CD14-positive monocyte (primary cell): ENCODE measurements around the gene SNX1. TPM values are rescaled to one million over a fixed set of nuclear protein-coding genes. Genes with fewer than 3 reads are reported as not detected.

Experiments used
- DNase-seq, 3 donors: peaks; one replicate each; pipeline ENCODE4 v3.0.0-alpha.2; 2011 to 2022
- H2AFZ ChIP-seq: 2 replicates; pipeline ENCODE4 v1.6.0; 2012; ENCODE audit warnings: mild to moderate bottlenecking, low read depth, low read length, inconsistent platforms; ENCODE audit not compliant: insufficient read depth, poor library complexity, severe bottlenecking
- H3K27ac ChIP-seq, 2 donors: 1 replicate in 1 of 2; 2 replicates in 1 of 2; pipeline ENCODE4 v1.5.1; 2012 to 2013; ENCODE audit warnings: low read length in 2 of 2, control low read depth in 1 of 2, inconsistent platforms in 1 of 2, low read depth in 1 of 2, mild to moderate bottlenecking in 1 of 2
- H3K27me3 ChIP-seq, 2 donors: one replicate each; pipeline versions ENCODE4 v1.6.0 to v1.6.1; 2011 to 2013; ENCODE audit warnings: low read length in 2 of 2; ENCODE audit not compliant: control insufficient read depth in 2 of 2, insufficient read depth in 2 of 2
- H3K36me3 ChIP-seq, 2 donors: replicated peaks in 1 of 2; 1 replicate in 1 of 2; 2 replicates in 1 of 2; pipeline versions ENCODE4 v1.5.1 to v1.6.1; 2012 to 2013; ENCODE audit warnings: low read length in 2 of 2, control low read depth in 1 of 2, inconsistent platforms in 1 of 2, mild to moderate bottlenecking in 1 of 2; ENCODE audit not compliant: insufficient read depth in 2 of 2, control insufficient read depth in 1 of 2
- H3K4me1 ChIP-seq, 2 donors: 1 replicate in 1 of 2; 2 replicates in 1 of 2; pipeline versions ENCODE4 v1.5.1 to v1.6.1; 2012 to 2013; ENCODE audit warnings: low read length in 2 of 2, control low read depth in 1 of 2, inconsistent platforms in 1 of 2, mild to moderate bottlenecking in 1 of 2, moderate library complexity in 1 of 2; ENCODE audit not compliant: insufficient read depth in 2 of 2, control insufficient read depth in 1 of 2
- H3K4me2 ChIP-seq: replicated peaks from 2 replicates; pipeline ENCODE3; 2012; ENCODE audit warnings: low read length, moderate library complexity, mild to moderate bottlenecking; ENCODE audit not compliant: poor library complexity, severe bottlenecking; ENCODE audit errors: extremely low read depth
- H3K4me3 ChIP-seq, 3 experiments: fragments of 200-600 bp in 1 of 3; sonication (generic) in 1 of 3; replicated peaks in 1 of 3; 1 replicate in 2 of 3; 2 replicates in 1 of 3; pipeline ENCODE4 v1.5.1; 2011 to 2013; ENCODE audit warnings: low read length in 3 of 3, mild to moderate bottlenecking in 3 of 3, control low read depth in 2 of 3, low read depth in 2 of 3, inconsistent platforms in 1 of 3, moderate library complexity in 1 of 3
- H3K79me2 ChIP-seq: 2 replicates; pipeline ENCODE4 v1.6.0; 2012; ENCODE audit warnings: mild to moderate bottlenecking, control low read depth, inconsistent platforms, low read length, moderate library complexity; ENCODE audit not compliant: insufficient read depth
- H3K9ac ChIP-seq: 2 replicates; pipeline ENCODE4 v1.6.0; 2017; ENCODE audit warnings: low read length, mild to moderate bottlenecking; ENCODE audit not compliant: insufficient read depth, poor library complexity, severe bottlenecking
- H3K9me3 ChIP-seq, 2 donors: replicated peaks in 1 of 2; 1 replicate in 1 of 2; 2 replicates in 1 of 2; pipeline versions ENCODE4 v1.5.1 to v1.6.1; 2012 to 2013; ENCODE audit warnings: low read length in 2 of 2, control low read depth in 1 of 2; ENCODE audit not compliant: control insufficient read depth in 1 of 2, insufficient read depth in 1 of 2
- H4K20me1 ChIP-seq: 2 replicates; pipeline ENCODE4 v1.6.0; 2012; ENCODE audit warnings: mild to moderate bottlenecking, low read length, control low read depth, moderate library complexity; ENCODE audit not compliant: insufficient read depth
- H3K27ac Mint-ChIP-seq, 7 donors: one replicate each; pipeline ENCODE4 v1.8.0; 2020; ENCODE audit warnings: mild to moderate bottlenecking in 7 of 7, mixed read lengths in 7 of 7, moderate library complexity in 6 of 7, inconsistent platforms in 2 of 7
- H3K27me3 Mint-ChIP-seq, 3 donors: one replicate each; pipeline ENCODE4 v1.8.0; 2021 to 2022; ENCODE audit warnings: low read depth in 3 of 3, mild to moderate bottlenecking in 3 of 3, mixed read lengths in 3 of 3, moderate library complexity in 3 of 3, inconsistent platforms in 1 of 3
- H3K36me3 Mint-ChIP-seq, 2 donors: one replicate each; pipeline ENCODE4 v1.8.0; 2020; ENCODE audit warnings: mixed read lengths in 2 of 2, inconsistent platforms in 1 of 2, mild to moderate bottlenecking in 1 of 2
- H3K4me1 Mint-ChIP-seq: one replicate; pipeline ENCODE4 v1.8.0; 2020; ENCODE audit warnings: mild to moderate bottlenecking, mixed read lengths
- H3K4me3 Mint-ChIP-seq, 2 donors: one replicate each; pipeline ENCODE4 v1.8.0; 2020; ENCODE audit warnings: mild to moderate bottlenecking in 2 of 2, mixed read lengths in 2 of 2, moderate library complexity in 1 of 2
- H3K9me3 Mint-ChIP-seq, 7 donors: one replicate each; pipeline ENCODE4 v1.8.0; 2020 to 2022; ENCODE audit warnings: mixed read lengths in 7 of 7, mild to moderate bottlenecking in 6 of 7, moderate library complexity in 6 of 7, inconsistent platforms in 2 of 7
- WGBS: methylation state at CpG from one replicate; pipeline ENCODE4 v1.1.5; 2013; ENCODE audit warnings: missing lambda C conversion rate; ENCODE audit not compliant: insufficient coverage; 5-methylcytosine and 5-hydroxymethylcytosine counted together
- intact Hi-C, 2 donors: fragments of 100-400 bp; cut with micrococcal nuclease; formaldehyde crosslinking; loops; one replicate each; pipeline versions ENCODE4 v1.15.0 to v1.15.1; 2023
- polyA plus RNA-seq, 3 donors: library from polyadenylated mRNA; depleted of rRNA in 1 of 3; unstranded in 2 of 3; stranded (reverse) in 1 of 3; fragments of 300-500 nt in 2 of 3; fragments of >200 nt in 1 of 3; fragmentation: Illumina TruSeq in 2 of 3; gene quantifications; 1 replicate in 2 of 3; 2 replicates in 1 of 3; pipeline ENCODE4 v1.2.3, GENCODE V29; 2012 to 2021
- TF ChIP-seq, protein P1 (sequence below): fragments of 200-600 bp; IDR thresholded peaks from one replicate; pipeline ENCODE4 v1.8.0; 2022; ENCODE audit warnings: antibody characterized with exemption, mild to moderate bottlenecking

SNX1 gene
- polyA plus RNA-seq, 3 donors, result 104 to 115 (median 115) TPM

GRCh38 chr15:64136347-64136746 lies 40.6 kb downstream of the SNX1 start:
- peaks cover 76 to 81% of the 10 kb centered on the region in 2 donors for H3K36me3 ChIP-seq
- DNase-seq, result no peak
- WGBS, result 95% methylated on average over 2 of the region's 7 CpGs
- H3K4me3 ChIP-seq, result no peak overlapping the region
- H3K4me1 Mint-ChIP-seq, result no peaks in the 10 kb centered on the region
- intact Hi-C loops, result no loop called here
- no peak overlapping the region for H3K27ac Mint-ChIP-seq
- no peaks in the 10 kb centered on the region for H3K79me2 ChIP-seq
- H3K36me3 Mint-ChIP-seq, result peaks cover 83 to 88% of the 10 kb centered on the region in 2 donors
- no peaks in the 10 kb centered on the region for H3K9me3 ChIP-seq
- no peaks in the 10 kb centered on the region for H3K27me3 ChIP-seq
- no peak overlapping the region for H2AFZ ChIP-seq
- no peak overlapping the region for H3K4me2 ChIP-seq
- no peak overlapping the region for H3K27ac ChIP-seq
- H3K27me3 Mint-ChIP-seq, result peaks cover 0 to 4% (median 0%) of the 10 kb centered on the region in 3 donors
- TF ChIP-seq, protein P1, sequence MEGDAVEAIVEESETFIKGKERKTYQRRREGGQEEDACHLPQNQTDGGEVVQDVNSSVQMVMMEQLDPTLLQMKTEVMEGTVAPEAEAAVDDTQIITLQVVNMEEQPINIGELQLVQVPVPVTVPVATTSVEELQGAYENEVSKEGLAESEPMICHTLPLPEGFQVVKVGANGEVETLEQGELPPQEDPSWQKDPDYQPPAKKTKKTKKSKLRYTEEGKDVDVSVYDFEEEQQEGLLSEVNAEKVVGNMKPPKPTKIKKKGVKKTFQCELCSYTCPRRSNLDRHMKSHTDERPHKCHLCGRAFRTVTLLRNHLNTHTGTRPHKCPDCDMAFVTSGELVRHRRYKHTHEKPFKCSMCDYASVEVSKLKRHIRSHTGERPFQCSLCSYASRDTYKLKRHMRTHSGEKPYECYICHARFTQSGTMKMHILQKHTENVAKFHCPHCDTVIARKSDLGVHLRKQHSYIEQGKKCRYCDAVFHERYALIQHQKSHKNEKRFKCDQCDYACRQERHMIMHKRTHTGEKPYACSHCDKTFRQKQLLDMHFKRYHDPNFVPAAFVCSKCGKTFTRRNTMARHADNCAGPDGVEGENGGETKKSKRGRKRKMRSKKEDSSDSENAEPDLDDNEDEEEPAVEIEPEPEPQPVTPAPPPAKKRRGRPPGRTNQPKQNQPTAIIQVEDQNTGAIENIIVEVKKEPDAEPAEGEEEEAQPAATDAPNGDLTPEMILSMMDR, result no peak
- H3K9ac ChIP-seq, result no peak overlapping the region
- H3K4me3 Mint-ChIP-seq, result no peak overlapping the region
- H3K9me3 Mint-ChIP-seq, result peaks cover 0 to 2% (median 0%) of the 10 kb centered on the region in 7 donors
- peaks cover 74% of the 10 kb centered on the region for H4K20me1 ChIP-seq
- peaks cover 0 to 4% of the 10 kb centered on the region in 2 donors for H3K4me1 ChIP-seq

DNA sequence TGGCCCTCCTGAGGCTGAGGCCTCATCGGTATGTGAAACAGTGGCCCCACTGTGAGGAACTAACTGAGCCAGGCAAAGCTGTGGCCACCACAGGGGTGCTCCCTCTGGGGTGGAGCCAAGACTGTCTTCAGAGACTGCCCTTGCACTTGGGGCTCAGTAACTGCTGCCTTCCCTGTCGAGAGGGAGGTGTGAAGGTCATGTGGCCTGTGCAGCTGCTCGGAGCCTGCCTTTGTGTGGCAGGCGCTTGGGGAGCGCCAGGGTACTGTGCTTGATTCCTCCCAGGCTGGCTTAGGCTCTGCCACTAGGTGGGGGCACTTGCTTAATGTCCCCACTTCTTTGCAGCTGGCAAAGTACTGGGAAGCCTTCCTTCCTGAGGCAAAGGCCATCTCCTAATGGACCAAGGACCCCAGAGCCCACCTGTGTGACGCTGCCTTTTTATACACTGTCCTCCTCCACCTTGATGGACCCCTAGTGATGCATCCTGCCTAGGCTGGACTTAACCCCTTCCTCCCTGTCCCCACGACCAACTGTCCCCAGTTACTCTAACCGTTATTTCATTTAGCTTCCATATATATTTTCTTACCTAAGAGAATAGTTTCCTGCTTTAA lies 41.5 kb downstream of the SNX1 start:
- Histone ChIP-seq H4K20me1 (peaks cover 74% of the 10 kb centered on the region), H3K9me3 (no peaks in the 10 kb centered on the region), H3K9ac (no peak overlapping the region), H3K4me3 (no peak overlapping the region), H3K4me1 (peaks cover 0 to 4% of the 10 kb centered on the region in 2 donors), H3K79me2 (no peaks in the 10 kb centered on the region), H3K27me3 (no peaks in the 10 kb centered on the region), H3K4me2 (no peak overlapping the region), H3K27ac (no peak overlapping the region), H3K36me3 (peaks cover 75 to 81% of the 10 kb centered on the region in 2 donors), H2AFZ (no peak overlapping the region)
- Mint-ChIP-seq H3K36me3 (peaks cover 82 to 88% of the 10 kb centered on the region in 2 donors), H3K9me3 (peaks cover 0 to 2% (median 0%) of the 10 kb centered on the region in 7 donors), H3K4me3 (no peak overlapping the region), H3K27me3 (peaks cover 0 to 4% (median 0%) of the 10 kb centered on the region in 3 donors), H3K4me1 (no peaks in the 10 kb centered on the region), H3K27ac (no peak overlapping the region)
- intact Hi-C loops, result no loop called here
- TF ChIP-seq, protein P1, result no peak
- WGBS, result 61% methylated on average over 6 of the region's 8 CpGs
- no peak for DNase-seq
